ENCODE measurements around the gene ZFAND3.

DNA sequence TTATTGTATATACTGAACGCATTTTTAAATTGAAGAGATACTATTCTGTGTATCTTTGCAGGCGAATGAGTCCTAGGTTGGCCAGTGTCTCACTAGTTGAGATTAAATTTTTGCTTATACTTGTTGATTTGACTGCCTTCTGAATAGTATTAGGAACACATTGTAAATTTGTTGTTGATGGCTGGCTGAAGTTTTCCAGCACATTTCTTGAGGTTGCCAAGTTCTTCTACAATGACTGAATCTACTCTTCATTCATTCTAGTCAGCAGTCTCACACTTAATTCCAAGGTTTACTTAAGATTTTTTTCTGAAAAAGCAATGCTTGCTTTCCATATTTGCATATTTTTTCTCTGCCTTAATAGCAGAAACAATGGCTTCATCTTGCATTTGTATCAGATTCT lies 151.7 kb downstream of the ZFAND3 start:
- TF ChIP-seq, protein P1, sequence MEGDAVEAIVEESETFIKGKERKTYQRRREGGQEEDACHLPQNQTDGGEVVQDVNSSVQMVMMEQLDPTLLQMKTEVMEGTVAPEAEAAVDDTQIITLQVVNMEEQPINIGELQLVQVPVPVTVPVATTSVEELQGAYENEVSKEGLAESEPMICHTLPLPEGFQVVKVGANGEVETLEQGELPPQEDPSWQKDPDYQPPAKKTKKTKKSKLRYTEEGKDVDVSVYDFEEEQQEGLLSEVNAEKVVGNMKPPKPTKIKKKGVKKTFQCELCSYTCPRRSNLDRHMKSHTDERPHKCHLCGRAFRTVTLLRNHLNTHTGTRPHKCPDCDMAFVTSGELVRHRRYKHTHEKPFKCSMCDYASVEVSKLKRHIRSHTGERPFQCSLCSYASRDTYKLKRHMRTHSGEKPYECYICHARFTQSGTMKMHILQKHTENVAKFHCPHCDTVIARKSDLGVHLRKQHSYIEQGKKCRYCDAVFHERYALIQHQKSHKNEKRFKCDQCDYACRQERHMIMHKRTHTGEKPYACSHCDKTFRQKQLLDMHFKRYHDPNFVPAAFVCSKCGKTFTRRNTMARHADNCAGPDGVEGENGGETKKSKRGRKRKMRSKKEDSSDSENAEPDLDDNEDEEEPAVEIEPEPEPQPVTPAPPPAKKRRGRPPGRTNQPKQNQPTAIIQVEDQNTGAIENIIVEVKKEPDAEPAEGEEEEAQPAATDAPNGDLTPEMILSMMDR (IDR thresholded peaks at IDR 0.05), result no peak
- no peak for TF ChIP-seq EP300 (IDR thresholded peaks at IDR 0.05)
- no peak for TF ChIP-seq POLR2A (IDR thresholded peaks at IDR 0.05)

Measured in stomach (tissue), 4 donors.